ENCODE data around the gene POLA1.

POLA1 gene

GRCh38 chrX:25018682-25019081 lies 325.0 kb downstream of the POLA1 start:
- H3K4me1 ChIP-seq (ENCODE audit: control insufficient read depth, insufficient read depth, low read length, poor library complexity, severe bottlenecking), result peaks cover 12% of the 10 kb centered on the region
- H3K4me3 ChIP-seq (ENCODE audit: insufficient read depth, low read depth, low read length, poor library complexity, severe bottlenecking), result no peak overlapping the region
- H3K9me3 ChIP-seq (ENCODE audit: control insufficient read depth, low read length), result no peaks in the 10 kb centered on the region
- no peak for DNase-seq
- H3K27me3 ChIP-seq (replicated peaks; ENCODE audit: control insufficient read depth, insufficient read depth, low read length, poor library complexity, severe bottlenecking), result peaks cover 45% of the 10 kb centered on the region
- no peak overlapping the region for H3K27ac ChIP-seq (ENCODE audit: insufficient read depth, low read length, poor library complexity, severe bottlenecking)
- H3K36me3 ChIP-seq (ENCODE audit: control insufficient read depth, insufficient read depth, low read length), result no peaks in the 10 kb centered on the region

DNA sequence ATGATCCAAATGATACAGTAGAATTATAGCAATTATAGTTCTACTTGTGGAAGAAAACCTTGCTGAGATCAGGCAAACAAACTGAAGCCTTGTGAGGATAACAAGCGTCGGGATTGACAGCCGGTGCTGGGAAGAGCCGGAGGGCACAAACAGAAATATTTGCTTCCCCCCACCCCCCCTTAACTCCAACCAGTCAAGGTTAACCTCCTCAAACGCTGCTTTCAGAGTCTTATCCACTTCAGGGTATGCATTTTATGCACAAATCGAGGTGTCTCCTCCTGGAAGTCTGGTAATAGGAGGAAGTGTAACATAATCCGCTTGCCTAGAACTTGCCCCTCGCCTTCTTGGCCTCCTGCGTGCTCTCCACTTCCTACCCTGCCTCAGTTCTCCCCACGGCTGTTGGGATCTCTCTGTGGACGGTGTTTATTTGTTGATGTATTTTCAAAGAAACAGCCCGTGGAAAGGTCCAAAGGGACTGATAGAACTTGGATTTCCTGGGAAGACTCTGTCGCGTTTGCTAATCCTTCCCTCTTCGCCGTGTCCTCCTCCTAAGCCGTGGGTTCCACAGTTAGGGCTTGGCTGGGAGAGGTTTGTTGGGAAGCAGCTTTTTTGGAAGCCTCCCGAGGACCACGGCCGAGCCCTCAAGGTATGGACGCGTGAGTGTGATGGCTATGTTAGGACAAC lies 326.1 kb downstream of the POLA1 start:
- no peak overlapping the region for H3K27ac ChIP-seq (ENCODE audit: insufficient read depth, low read length, poor library complexity, severe bottlenecking)
- H3K27me3 ChIP-seq (replicated peaks; ENCODE audit: control insufficient read depth, insufficient read depth, low read length, poor library complexity, severe bottlenecking), result peaks cover 41% of the 10 kb centered on the region
- H3K36me3 ChIP-seq (ENCODE audit: control insufficient read depth, insufficient read depth, low read length), result no peaks in the 10 kb centered on the region
- H3K4me3 ChIP-seq (ENCODE audit: insufficient read depth, low read depth, low read length, poor library complexity, severe bottlenecking), result no peak overlapping the region
- peaks cover 12% of the 10 kb centered on the region for H3K4me1 ChIP-seq (ENCODE audit: control insufficient read depth, insufficient read depth, low read length, poor library complexity, severe bottlenecking)
- DNase-seq, result no peak
- no peaks in the 10 kb centered on the region for H3K9me3 ChIP-seq (ENCODE audit: control insufficient read depth, low read length)

DNA sequence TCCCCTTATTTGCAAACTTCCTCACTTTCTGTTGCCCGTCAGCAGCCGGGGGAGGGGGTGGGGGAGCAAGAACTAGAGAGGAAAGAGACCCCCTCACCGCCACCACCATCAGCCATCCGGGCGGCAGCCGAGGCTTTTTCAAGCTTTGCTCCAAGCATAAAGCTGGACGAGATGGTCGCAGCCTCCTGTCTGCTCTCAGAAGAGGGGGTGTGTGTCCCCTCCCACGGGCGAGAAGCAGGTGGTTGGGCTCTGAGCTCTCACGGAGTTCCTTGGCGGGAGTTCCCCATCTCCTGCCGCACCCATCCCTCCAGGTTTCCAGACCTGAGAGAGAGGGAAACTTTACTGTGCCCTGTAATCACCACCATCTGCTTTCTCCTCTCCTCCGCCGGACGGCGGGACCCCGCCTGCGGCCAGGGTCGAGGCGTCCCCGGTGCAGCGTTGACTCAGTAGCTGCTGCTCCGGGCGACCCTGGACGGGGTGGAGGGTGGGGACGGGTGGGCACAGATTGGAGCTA lies 326.7 kb downstream of the POLA1 start:
- DNase-seq, result no peak
- peaks cover 12% of the 10 kb centered on the region for H3K4me1 ChIP-seq (ENCODE audit: control insufficient read depth, insufficient read depth, low read length, poor library complexity, severe bottlenecking)
- H3K4me3 ChIP-seq (ENCODE audit: insufficient read depth, low read depth, low read length, poor library complexity, severe bottlenecking), result no peak overlapping the region
- no peaks in the 10 kb centered on the region for H3K9me3 ChIP-seq (ENCODE audit: control insufficient read depth, low read length)
- no peak overlapping the region for H3K27ac ChIP-seq (ENCODE audit: insufficient read depth, low read length, poor library complexity, severe bottlenecking)
- H3K27me3 ChIP-seq (replicated peaks; ENCODE audit: control insufficient read depth, insufficient read depth, low read length, poor library complexity, severe bottlenecking), result peaks cover 41% of the 10 kb centered on the region
- no peaks in the 10 kb centered on the region for H3K36me3 ChIP-seq (ENCODE audit: control insufficient read depth, insufficient read depth, low read length)

- DNase-seq, result no peak
- peaks cover 12% of the 10 kb centered on the region for H3K4me1 ChIP-seq (ENCODE audit: control insufficient read depth, insufficient read depth, low read length, poor library complexity, severe bottlenecking)
- H3K9me3 ChIP-seq (ENCODE audit: control insufficient read depth, low read length), result no peaks in the 10 kb centered on the region
- no peaks in the 10 kb centered on the region for H3K36me3 ChIP-seq (ENCODE audit: control insufficient read depth, insufficient read depth, low read length)
- no peak overlapping the region for H3K4me3 ChIP-seq (ENCODE audit: insufficient read depth, low read depth, low read length, poor library complexity, severe bottlenecking)
- peaks cover 41% of the 10 kb centered on the region for H3K27me3 ChIP-seq (replicated peaks; ENCODE audit: control insufficient read depth, insufficient read depth, low read length, poor library complexity, severe bottlenecking)
- H3K27ac ChIP-seq (ENCODE audit: insufficient read depth, low read length, poor library complexity, severe bottlenecking), result no peak overlapping the region
Measured at GRCh38 chrX:25020905-25021449, 327.3 kb downstream of the POLA1 start.

- DNase-seq, result no peak
- Histone ChIP-seq H3K36me3 (ENCODE audit: control insufficient read depth, insufficient read depth, low read length) (no peaks in the 10 kb centered on the region), H3K27ac (ENCODE audit: insufficient read depth, low read length, poor library complexity, severe bottlenecking) (no peak overlapping the region), H3K4me1 (ENCODE audit: control insufficient read depth, insufficient read depth, low read length, poor library complexity, severe bottlenecking) (peaks cover 12% of the 10 kb centered on the region), H3K4me3 (ENCODE audit: insufficient read depth, low read depth, low read length, poor library complexity, severe bottlenecking) (no peak overlapping the region), H3K27me3 (replicated peaks; ENCODE audit: control insufficient read depth, insufficient read depth, low read length, poor library complexity, severe bottlenecking) (peaks cover 36% of the 10 kb centered on the region), H3K9me3 (ENCODE audit: control insufficient read depth, low read length) (no peaks in the 10 kb centered on the region)
Measured at GRCh38 chrX:25022499-25023325, 329.0 kb downstream of the POLA1 start.

GRCh38 chrX:25023908-25024307 lies 330.2 kb downstream of the POLA1 start:
- DNase-seq, result no peak
- Histone ChIP-seq H3K4me1 (ENCODE audit: control insufficient read depth, insufficient read depth, low read length, poor library complexity, severe bottlenecking) (peaks cover 12% of the 10 kb centered on the region), H3K9me3 (ENCODE audit: control insufficient read depth, low read length) (no peaks in the 10 kb centered on the region), H3K27ac (ENCODE audit: insufficient read depth, low read length, poor library complexity, severe bottlenecking) (no peak overlapping the region), H3K4me3 (ENCODE audit: insufficient read depth, low read depth, low read length, poor library complexity, severe bottlenecking) (no peak overlapping the region), H3K36me3 (ENCODE audit: control insufficient read depth, insufficient read depth, low read length) (no peaks in the 10 kb centered on the region), H3K27me3 (replicated peaks; ENCODE audit: control insufficient read depth, insufficient read depth, low read length, poor library complexity, severe bottlenecking) (peaks cover 34% of the 10 kb centered on the region)

GRCh38 chrX:25025615-25026014 lies 331.9 kb downstream of the POLA1 start:
- H3K27me3 ChIP-seq (replicated peaks; ENCODE audit: control insufficient read depth, insufficient read depth, low read length, poor library complexity, severe bottlenecking), result peaks cover 23% of the 10 kb centered on the region

GRCh38 chrX:25026576-25026975 lies 332.9 kb downstream of the POLA1 start:
- no peak overlapping the region for H3K4me3 ChIP-seq (ENCODE audit: insufficient read depth, low read depth, low read length, poor library complexity, severe bottlenecking)
- no peak for DNase-seq
- H3K9me3 ChIP-seq (ENCODE audit: control insufficient read depth, low read length), result no peaks in the 10 kb centered on the region
- no peaks in the 10 kb centered on the region for H3K36me3 ChIP-seq (ENCODE audit: control insufficient read depth, insufficient read depth, low read length)
- no peak overlapping the region for H3K27ac ChIP-seq (ENCODE audit: insufficient read depth, low read length, poor library complexity, severe bottlenecking)
- peaks cover 7% of the 10 kb centered on the region for H3K4me1 ChIP-seq (ENCODE audit: control insufficient read depth, insufficient read depth, low read length, poor library complexity, severe bottlenecking)
- peaks cover 16% of the 10 kb centered on the region for H3K27me3 ChIP-seq (replicated peaks; ENCODE audit: control insufficient read depth, insufficient read depth, low read length, poor library complexity, severe bottlenecking)

More at GRCh38 chrX:25025615-25026014, 331.9 kb downstream of the POLA1 start:
- H3K4me1 ChIP-seq (ENCODE audit: control insufficient read depth, insufficient read depth, low read length, poor library complexity, severe bottlenecking), result peaks cover 12% of the 10 kb centered on the region
- no peak for DNase-seq
- no peak overlapping the region for H3K27ac ChIP-seq (ENCODE audit: insufficient read depth, low read length, poor library complexity, severe bottlenecking)
- H3K36me3 ChIP-seq (ENCODE audit: control insufficient read depth, insufficient read depth, low read length), result no peaks in the 10 kb centered on the region
- no peaks in the 10 kb centered on the region for H3K9me3 ChIP-seq (ENCODE audit: control insufficient read depth, low read length)
- no peak overlapping the region for H3K4me3 ChIP-seq (ENCODE audit: insufficient read depth, low read depth, low read length, poor library complexity, severe bottlenecking)

DNA sequence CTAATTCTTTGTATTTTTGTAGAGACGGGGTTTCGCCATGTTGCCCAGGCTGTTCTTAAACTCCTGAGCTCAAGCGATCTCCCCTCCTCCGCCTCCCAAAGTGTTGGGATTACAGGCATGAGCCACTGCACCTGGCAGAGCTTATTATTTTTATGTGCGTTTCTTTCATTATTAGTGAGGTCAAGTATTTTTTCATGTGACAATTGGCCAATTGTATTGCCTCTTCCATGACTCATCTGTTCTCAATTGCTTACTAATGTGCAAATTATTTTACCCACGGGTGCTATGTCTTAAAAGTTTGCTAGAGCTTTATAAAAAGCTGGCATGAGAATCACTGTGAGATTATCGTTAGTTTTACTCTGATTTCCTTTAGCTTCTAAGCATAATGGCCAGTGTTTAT lies 335.0 kb downstream of the POLA1 start:
- Histone ChIP-seq H3K27me3 (replicated peaks; ENCODE audit: control insufficient read depth, insufficient read depth, low read length, poor library complexity, severe bottlenecking) (no peaks in the 10 kb centered on the region), H3K4me1 (ENCODE audit: control insufficient read depth, insufficient read depth, low read length, poor library complexity, severe bottlenecking) (no peaks in the 10 kb centered on the region), H3K9me3 (ENCODE audit: control insufficient read depth, low read length) (no peaks in the 10 kb centered on the region), H3K36me3 (ENCODE audit: control insufficient read depth, insufficient read depth, low read length) (no peaks in the 10 kb centered on the region), H3K4me3 (ENCODE audit: insufficient read depth, low read depth, low read length, poor library complexity, severe bottlenecking) (no peak overlapping the region), H3K27ac (ENCODE audit: insufficient read depth, low read length, poor library complexity, severe bottlenecking) (no peak overlapping the region)
- no peak for DNase-seq

Data from effector memory CD4-positive, alpha-beta T cell (primary cell).